ENCODE data around the gene LMAN2L.

LMAN2L gene

DNA sequence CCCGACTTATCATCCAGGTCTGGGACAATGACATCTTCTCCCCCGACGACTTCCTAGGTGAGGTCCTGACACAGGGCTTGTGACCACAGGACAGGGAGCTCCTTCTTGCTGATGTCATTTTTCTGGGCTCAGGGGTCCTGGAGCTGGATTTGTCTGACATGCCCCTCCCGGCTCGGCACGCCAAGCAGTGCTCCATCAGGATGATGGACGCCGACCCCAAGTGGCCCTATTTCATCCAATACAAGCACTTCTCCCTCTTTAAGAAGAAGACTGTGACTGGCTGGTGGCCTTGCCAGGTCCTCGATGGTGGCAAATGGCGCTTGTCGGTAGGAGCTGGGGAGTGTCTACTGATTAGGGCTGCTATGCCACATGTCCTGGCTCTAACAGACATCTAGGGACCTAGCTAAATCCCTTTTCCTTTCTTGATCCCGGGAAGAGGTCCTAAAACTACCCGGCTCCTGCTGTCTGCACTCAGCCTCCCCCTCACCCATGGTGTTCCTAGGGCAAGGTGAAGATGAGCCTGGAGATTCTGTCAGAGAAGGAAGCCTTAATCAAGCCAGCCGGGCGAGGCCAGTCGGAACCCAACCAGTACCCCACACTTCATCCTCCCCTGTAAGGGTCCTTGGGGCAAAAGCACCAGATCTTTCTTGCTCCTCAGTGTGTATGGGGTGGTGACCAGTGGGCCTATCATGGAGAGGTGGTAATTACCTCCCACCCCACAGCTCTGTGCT, 36.7 kb downstream of the LMAN2L start:
- DNase-seq, result no peak

DNA sequence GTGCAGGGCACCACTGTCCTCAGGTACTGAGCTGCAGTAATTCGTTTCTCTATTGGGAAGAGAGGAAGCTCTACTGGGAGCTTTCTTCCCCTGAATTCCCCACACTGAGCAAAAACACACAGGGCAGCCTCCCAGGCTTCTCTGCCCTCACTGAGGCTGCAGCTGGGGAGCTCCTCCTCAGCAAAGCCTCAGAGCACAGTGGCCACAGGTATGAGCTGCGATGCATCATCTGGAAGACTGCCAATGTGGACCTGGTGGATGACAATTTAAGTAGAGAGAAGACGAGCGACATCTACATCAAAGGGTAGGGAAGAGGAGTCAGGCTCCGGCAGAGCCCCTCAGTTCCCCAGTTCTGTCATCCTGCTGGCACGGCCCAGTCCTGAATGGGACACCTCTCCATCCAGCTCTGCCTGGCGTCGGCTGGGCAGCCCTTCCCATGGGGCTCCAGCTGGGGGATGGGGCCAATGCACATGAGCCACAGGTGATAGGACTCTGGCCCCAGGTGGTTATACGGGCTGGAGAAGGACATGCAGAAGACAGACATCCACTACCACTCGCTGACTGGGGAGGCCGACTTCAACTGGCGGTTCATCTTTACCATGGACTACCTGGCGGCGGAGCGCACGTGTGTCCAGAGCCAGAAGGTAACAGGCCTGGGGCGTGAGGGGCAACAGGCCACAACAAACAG, 37.6 kb downstream of the LMAN2L start:
- no peak for DNase-seq

- no peak for DNase-seq
Measured at GRCh38 chr2:96701636-96702035, 38.2 kb downstream of the LMAN2L start.

- DNase-seq, result no peak
Measured at GRCh38 chr2:96700086-96700485, 39.8 kb downstream of the LMAN2L start.

- DNase-seq, result no peak
Measured at GRCh38 chr2:96699621-96700020, 40.2 kb downstream of the LMAN2L start.

GRCh38 chr2:96699021-96699420, 40.8 kb downstream of the LMAN2L start:
- no peak for DNase-seq

DNA sequence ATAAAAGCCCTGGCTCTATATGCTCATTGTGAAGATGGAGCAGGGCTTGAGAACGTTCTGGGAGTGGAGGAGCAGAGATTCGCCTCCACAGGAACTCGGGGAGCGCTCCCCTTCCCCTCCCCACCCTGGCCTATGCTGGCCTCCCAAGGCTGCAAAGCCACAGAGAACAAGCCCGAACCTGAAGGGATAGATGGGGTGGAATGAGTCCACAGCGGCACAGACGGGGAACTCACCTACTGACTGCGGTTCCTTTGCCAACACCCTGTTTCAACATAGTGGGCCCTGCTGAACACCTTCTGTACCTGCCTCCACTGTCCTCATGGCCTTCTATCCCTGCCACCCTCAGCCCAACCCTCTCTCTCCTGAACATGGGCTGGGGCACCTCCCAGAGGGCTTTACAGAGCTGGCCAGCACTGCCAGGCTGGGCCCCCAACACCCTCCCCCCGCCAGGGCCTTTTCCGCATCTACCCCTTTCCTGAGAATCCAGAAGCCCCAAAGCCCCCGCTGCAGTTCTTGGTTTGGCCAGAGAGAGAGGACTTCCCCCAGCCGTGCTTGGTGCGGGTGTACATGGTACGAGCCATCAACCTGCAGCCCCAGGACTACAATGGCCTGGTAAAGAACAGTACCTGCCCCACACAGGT, 41.5 kb downstream of the LMAN2L start:
- no peak for DNase-seq

DNA sequence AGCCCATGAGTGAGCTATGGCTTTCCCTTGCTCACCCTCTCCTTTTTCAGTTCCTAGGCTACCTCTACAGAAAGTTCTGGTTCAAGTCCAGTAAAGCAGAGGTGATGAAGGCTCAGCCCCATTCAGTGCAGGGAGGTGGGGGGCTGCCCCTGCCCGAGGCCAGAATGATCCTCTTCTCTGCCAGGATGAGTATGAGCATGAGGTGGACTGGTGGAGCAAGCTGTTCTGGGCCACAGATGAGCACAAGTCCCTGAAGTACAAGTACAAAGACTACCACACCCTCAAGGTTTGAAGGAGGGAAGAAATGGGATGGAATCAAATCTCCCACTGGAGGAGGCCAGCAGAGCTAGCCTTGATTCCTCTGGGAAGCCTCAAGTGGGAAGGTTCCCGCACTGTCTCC, 42.4 kb downstream of the LMAN2L start:
- DNase-seq, result no peak

DNA sequence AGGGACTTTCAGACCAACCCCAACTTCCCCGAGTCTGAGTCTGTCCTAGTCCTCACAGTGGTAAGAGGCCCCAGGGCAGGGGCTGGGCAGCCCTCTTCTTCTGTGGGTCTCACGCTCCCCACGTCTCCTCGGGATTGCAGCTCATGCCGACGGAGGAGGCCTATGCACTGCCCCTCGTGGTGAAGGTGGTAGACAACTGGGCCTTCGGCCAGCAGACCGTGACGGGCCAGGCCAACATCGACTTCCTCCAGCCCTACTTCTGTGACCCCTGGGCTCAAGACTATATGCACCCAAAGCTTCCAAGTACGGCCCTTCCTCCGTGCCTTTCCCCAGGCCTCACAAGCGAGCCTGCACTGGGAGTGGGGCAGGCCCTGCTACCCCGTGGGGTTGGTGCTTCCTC, 44.3 kb downstream of the LMAN2L start:
- DNase-seq, result no peak

DNA sequence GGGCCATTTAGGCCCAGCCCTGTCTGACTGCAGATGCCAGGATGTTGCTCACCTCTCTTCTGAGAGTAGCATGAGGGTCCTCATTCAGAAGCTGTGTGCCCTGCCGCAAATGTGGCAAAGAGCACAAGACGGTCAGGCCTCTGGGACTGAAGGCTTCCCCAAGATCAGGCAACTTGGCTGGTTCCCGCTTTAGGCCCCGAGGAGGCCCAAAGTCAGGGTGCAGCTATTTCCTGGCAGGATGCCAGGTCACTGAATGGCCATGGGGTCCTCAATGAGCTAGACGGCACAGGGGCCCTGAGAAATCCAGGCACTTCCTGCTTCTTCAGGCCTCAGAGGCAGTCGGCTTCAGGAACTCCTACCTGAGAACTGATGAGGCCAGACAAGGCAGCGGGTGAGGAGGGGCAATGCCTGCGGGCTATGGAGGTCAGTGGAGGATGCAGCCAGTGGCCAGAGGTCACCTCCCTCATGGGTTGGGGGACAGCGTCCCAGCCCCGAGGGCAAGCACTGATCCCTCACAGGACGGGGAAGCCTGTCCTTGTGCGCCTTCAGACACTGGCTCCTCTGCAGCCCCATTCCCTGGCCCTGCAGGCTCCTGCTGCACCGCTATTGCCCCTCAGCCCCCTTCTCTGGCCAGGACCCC, 44.9 kb downstream of the LMAN2L start:
- DNase-seq, result no peak

DNA sequence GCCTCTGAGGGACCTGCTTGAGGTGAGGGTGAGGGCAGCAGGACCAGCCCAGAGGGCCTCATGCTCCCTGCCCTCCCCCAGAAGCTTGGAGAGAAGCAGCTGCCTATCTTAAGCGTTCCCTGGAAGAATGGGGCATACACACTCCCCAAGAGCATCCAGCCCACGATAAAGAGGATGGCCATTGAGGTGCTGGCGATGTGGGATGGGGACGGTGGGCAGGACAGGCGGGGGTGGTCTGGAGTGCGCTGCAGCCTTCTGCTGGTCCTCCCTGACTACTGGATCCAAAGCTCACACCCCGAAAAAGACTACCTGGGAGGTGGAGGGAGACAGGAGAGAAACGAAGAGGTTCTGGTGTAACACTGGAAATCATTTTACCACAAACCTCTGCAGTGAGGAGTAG, 45.6 kb downstream of the LMAN2L start:
- DNase-seq, result no peak

GRCh38 chr2:96693286-96694200, 46.3 kb downstream of the LMAN2L start:
- no peak for DNase-seq

GRCh38 chr2:96692094-96692971, 47.5 kb downstream of the LMAN2L start:
- DNase-seq, result no peak

DNA sequence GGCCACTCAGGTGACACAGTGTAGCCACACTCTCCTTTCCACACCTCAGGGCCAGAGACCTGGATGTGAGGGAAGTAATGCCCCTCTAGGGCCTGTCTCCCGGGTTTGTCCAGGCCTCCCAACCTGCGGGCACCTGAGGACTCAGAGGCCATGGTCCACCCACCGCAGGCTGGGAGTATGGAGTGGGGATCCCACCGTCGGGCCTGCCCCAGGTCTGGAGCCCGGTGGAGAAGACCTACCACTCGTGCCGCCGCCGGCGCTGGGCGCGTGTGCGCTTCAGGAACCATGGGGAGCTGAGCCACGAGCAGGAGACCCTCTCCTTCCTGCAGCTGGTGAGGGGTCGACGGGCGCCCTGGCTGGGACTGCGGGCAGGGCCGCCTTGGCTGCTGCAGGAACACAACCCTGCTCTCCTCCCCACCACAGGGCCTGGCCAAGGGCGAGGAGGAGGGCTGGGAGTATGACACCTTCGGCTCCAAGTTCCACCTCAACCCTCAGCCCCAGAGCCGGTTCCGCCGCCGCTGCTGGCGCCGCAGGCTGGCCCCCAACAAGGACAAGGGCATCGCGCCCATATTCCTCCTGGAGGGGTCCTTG, 48.7 kb downstream of the LMAN2L start:
- no peak for DNase-seq

GRCh38 chr2:96690306-96691021, 49.4 kb downstream of the LMAN2L start:
- DNase-seq, result no peak

DNA sequence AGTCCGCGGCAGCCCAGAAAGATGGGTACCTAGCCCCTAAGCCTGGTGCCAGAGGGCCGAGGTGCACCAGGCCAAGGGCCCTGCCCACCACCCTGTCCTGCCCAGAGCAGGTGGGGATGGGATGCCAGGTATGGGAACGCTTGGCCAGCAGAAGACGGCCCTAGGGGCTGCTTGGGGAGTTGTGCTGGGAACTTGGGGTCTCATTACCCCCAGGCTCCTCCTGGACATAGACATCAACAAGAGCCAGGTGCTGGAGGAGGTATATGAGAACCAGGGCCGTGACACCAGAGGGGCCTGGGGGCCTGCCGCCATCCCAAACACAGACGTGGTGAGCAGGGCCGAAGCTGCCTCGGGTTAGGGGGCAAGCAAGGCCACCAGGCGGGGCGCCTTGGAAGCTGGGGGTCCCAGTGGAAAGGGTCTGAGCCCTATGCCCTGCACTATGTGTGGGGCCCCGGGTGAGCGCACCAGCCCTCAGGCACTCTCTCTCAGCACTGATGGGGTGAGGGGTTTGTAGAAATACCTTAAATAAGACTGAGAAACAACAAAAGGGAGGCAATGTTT, 50.4 kb downstream of the LMAN2L start:
- no peak for DNase-seq

GRCh38 chr2:96688649-96689430, 51.0 kb downstream of the LMAN2L start:
- DNase-seq, result no peak

DNA sequence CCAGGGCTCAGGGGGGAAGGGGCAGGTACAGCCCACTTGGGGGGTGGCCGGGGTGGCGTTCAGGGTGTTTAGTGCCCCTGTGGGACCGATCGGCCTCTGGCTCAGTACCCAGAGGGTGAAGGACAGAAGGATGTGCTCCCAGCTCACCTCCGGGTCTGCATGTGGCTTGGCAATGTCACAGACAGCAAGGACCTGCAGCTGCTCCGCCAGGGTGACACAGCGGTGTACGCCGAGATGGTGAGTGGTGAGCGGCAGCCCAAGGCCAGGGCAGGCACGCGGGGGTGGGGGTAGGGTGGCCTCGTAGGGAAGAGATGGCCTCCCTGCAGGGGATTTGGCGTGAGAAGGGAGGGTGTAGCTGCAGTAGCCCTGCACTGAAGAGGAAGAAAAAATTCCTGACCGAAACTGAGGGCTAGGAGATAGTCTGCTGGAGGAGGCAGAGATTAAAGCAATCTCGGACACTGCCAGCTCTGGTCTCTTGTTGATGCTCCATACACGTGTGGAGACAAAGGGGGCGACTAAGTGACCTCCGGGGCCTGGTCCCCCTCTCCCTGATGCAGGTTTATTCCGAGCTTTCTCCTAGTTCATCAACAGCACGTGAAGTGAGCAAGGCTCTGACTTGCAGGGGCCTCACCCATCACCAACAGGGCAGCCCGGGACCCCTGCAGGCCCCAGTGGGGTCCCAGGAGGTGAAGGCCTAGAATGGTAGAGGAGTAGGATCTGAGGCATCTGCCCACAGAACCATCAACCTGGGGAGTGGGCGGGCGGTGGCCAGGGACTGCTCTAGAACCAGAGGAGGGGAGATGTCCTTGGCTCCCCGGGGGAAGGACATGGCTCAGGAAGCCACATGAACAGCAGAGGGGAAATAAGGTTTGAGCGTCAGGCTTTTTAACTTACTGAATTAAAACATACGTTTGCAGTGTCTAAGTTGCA, 51.9 kb downstream of the LMAN2L start:
- DNase-seq, result no peak

Data from CD4-positive, alpha-beta T cell treated with Interleukin-4 for 4 hours (primary cell).